Ovary (tissue), 9 donors: ENCODE results near the gene CCDC12. TPM values are rescaled to one million over a fixed set of nuclear protein-coding genes. Genes with fewer than 3 reads are reported as not detected.

ENCODE experiments used
- DNase-seq, 5 donors: peaks; one replicate each; pipeline ENCODE4 v3.0.0-alpha.2; 2019 to 2020
- H3K27ac ChIP-seq, 2 donors: fragments of 200-600 bp; one replicate each; pipeline versions ENCODE4 v1.5.1 to v1.8.0; 2019 to 2022
- H3K27me3 ChIP-seq: fragments of 200-600 bp; one replicate; pipeline ENCODE4 v1.8.0; 2022
- H3K36me3 ChIP-seq: fragments of 200-600 bp; sonication (generic); one replicate; pipeline ENCODE4 v1.5.1; 2019
- H3K4me1 ChIP-seq: one replicate; pipeline ENCODE4 v1.8.1; 2013; ENCODE audit warnings: mild to moderate bottlenecking, moderate library complexity; ENCODE audit not compliant: insufficient read depth
- H3K4me3 ChIP-seq: fragments of 200-600 bp; sonication (generic); one replicate; pipeline ENCODE4 v1.5.1; 2017
- H3K9me3 ChIP-seq, 2 donors: fragments of 200-600 bp in 1 of 2; sonication (generic) in 1 of 2; one replicate each; pipeline versions ENCODE4 v1.5.1 to v1.8.1; 2013 to 2019; ENCODE audit warnings: mild to moderate bottlenecking in 1 of 2, moderate library complexity in 1 of 2
- CTCF ChIP-seq, 3 donors: fragments of 450-650 bp in 2 of 3; fragments of 200-600 bp in 1 of 3; IDR thresholded peaks; one replicate each; pipeline versions ENCODE4 v1.5.1 to v1.8.0; 2016 to 2022; ENCODE audit warnings: antibody characterized with exemption in 3 of 3, mild to moderate bottlenecking in 1 of 3
- EP300 ChIP-seq: sonication (generic); formaldehyde crosslinking; IDR thresholded peaks from one replicate; pipeline ENCODE4 v1.6.1; 2017; ENCODE audit warnings: antibody characterized with exemption
- POLR2A ChIP-seq: fragments of 450-650 bp; IDR thresholded peaks from one replicate; pipeline ENCODE4 v1.6.1; 2017; ENCODE audit warnings: antibody characterized with exemption, mild to moderate bottlenecking, moderate library complexity
- WGBS, 3 donors: extraction: QIAGEN DNeasy Blood & Tissue Kit in 1 of 3; methylation state at CpG; one replicate each; pipeline versions ENCODE4 v1.1.5 to v1.1.7; 2013 to 2017; 5-methylcytosine and 5-hydroxymethylcytosine counted together
- intact Hi-C, 4 donors: fragments of 100-400 bp; cut with DNase I; formaldehyde crosslinking; loops; one replicate each; pipeline versions ENCODE4 v1.11.0 to v1.15.1; 2022 to 2023
- polyA plus RNA-seq, 2 donors: library from polyadenylated mRNA; stranded (reverse); fragments of 200-250 nt in 1 of 2; fragments of 350-450 nt in 1 of 2; fragmentation: Illumina TruSeq in 1 of 2; extraction: RNeasy Lipid Tissue Mini Kit (QIAGEN cat#74804) in 1 of 2; gene quantifications; one replicate each; pipeline ENCODE4 v1.2.3, GENCODE V29; 2013 to 2014
- total RNA-seq, 7 donors: library from RNA; depleted of rRNA in 2 of 7; stranded (reverse); fragments of >200 nt in 2 of 7; fragmentation: NEBNext Ultra II Directional in 3 of 7; extraction: Animal tissue kit (Norgen Biotek cat#: 25700) in 3 of 7; gene quantifications; one replicate each; pipeline versions ENCODE4 v1.1.0 to v1.2.4, GENCODE V29; 2016 to 2023
- donor health status: DM: no; HTN: no; CAD: no; lungs with moderate emphysema.
- donor health status: DM: no; HTN: no; CAD: no.
- donor health status: Bipolar disorder and iron deficiency.
- donor health status: DM: yes; HTN: yes; CAD: no.
- donor health status: DM: no; HTN: no; CAD: no.
- donor health status: DM: yes; HTN: yes; CAD: no.

CCDC12 gene
- total and polyA plus RNA-seq, 9 donors: 32.2 to 66.7 (median 42.3) TPM

GRCh38 chr3:46899151-46900006, 77.2 kb downstream of the CCDC12 start:
- Histone ChIP-seq H3K27ac (no peak overlapping the region), H3K9me3 (no peaks in the 10 kb centered on the region), H3K36me3 (no peaks in the 10 kb centered on the region), H3K4me3 (no peak overlapping the region), H3K4me1 (peaks cover 2% of the 10 kb centered on the region), H3K27me3 (no peaks in the 10 kb centered on the region)
- intact Hi-C loops: loop anchor here in 2 of 4 donors (5.0 kb wide), 2 partner anchors 32 to 192 kb away; no protein-coding TSS in a partner anchor
- peak in 1 of 5 donors; percentile 26 for DNase-seq
- no peak for TF ChIP-seq POLR2A
- TF ChIP-seq EP300: no peak
- no peak for TF ChIP-seq CTCF (IDR thresholded peaks at IDR 0.05)
- 77 to 79% (median 79%) methylated on average over 17 to 22 of the region's 22 CpGs for WGBS, 3 donors

GRCh38 chr3:46898321-46899150, 78.0 kb downstream of the CCDC12 start:
- Histone ChIP-seq H3K9me3 (no peaks in the 10 kb centered on the region), H3K4me1 (peaks cover 2% of the 10 kb centered on the region), H3K4me3 (no peak overlapping the region), H3K36me3 (no peaks in the 10 kb centered on the region), H3K27ac (no peak overlapping the region), H3K27me3 (no peaks in the 10 kb centered on the region)
- DNase-seq: peak in 1 of 5 donors; percentile 43
- 15 to 24% (median 21%) methylated on average over 55 to 71 of the region's 71 CpGs for WGBS, 3 donors
- TF ChIP-seq EP300 (no peak), POLR2A (no peak), CTCF (IDR thresholded peaks at IDR 0.05) (no peak)
- intact Hi-C loops: loop anchor here in 2 of 4 donors (5.0 kb wide), 1 partner anchor 191 kb away; no protein-coding TSS in a partner anchor

- Histone ChIP-seq H3K27me3 (no peaks in the 10 kb centered on the region), H3K4me1 (peaks cover 2% of the 10 kb centered on the region), H3K36me3 (no peaks in the 10 kb centered on the region), H3K4me3 (no peak overlapping the region), H3K27ac (no peak overlapping the region), H3K9me3 (no peaks in the 10 kb centered on the region)
- peak in 1 of 5 donors; percentile 31 for DNase-seq
- 53 to 64% (median 62%) methylated on average over 15 of the region's 15 CpGs for WGBS, 3 donors
- intact Hi-C loops: loop anchor here in 2 of 4 donors (5.0 kb wide), 1 partner anchor 191 kb away; no protein-coding TSS in a partner anchor
- TF ChIP-seq CTCF (IDR thresholded peaks at IDR 0.05) (no peak), EP300 (no peak), POLR2A (no peak)
These were observed 78.7 kb downstream of the CCDC12 start for GRCh38 chr3:46897829-46898320.

GRCh38 chr3:46897031-46897430, 79.5 kb downstream of the CCDC12 start:
- peak in 2 of 5 donors; percentile 7 to 28 for DNase-seq
- no peaks in the 10 kb centered on the region for H3K36me3 ChIP-seq
- WGBS, 3 donors: 88 to 94% (median 90%) methylated on average over 2 of the region's 2 CpGs
- H3K27me3 ChIP-seq: no peaks in the 10 kb centered on the region
- no peaks in the 10 kb centered on the region for H3K9me3 ChIP-seq
- H3K27ac ChIP-seq: no peak overlapping the region
- H3K4me3 ChIP-seq: no peak overlapping the region
- intact Hi-C loops: loop anchor here in 2 of 4 donors (5.0 kb wide), 1 partner anchor 190 kb away; no protein-coding TSS in a partner anchor
- TF ChIP-seq POLR2A (no peak), EP300 (no peak), CTCF (IDR thresholded peaks at IDR 0.05) (no peak)
- H3K4me1 ChIP-seq: peaks cover 7% of the 10 kb centered on the region
